HTR-8/SVneo (cell line): Measurements from ENCODE around the gene SPATA12.
"Not testable (repeated sequence)": the region's sequence is repeated elsewhere in the genome, so short reads cannot be mapped to it uniquely, and the experiment has no call there.

Experiments
- DNase-seq: peaks from one replicate; pipeline ENCODE4 v3.0.0; 2011; ENCODE audit warnings: low spot score, mixed read lengths; ENCODE audit not compliant: insufficient read length
- FAIRE-seq: peaks from 2 replicates; lab custom pipeline; 2011; peaks lifted over from hg19 to GRCh38; lab: Jason Lieb, UNC

SPATA12 gene

DNA sequence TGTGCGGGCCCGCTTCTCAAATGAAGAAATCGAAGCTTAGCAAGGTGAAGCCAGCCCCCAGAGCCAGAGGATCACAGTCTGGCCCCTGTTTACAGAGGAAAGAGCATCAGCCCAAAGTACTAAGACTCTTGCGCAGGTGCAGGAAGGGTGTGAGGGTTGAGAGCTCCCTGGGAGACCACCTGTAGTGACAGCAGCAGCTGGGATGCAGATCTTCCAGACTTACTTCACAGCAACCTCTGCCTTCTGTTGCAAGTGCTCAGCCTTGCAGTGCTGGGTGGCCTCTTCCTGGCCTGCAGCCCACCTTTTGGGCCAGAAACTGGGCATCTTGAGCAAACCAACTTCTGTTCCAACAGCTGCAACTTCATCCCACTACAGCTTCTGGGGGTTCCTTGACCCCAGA is 19.7 kb downstream of the SPATA12 start:
- FAIRE-seq (no peak), DNase-seq (no peak)

DNA sequence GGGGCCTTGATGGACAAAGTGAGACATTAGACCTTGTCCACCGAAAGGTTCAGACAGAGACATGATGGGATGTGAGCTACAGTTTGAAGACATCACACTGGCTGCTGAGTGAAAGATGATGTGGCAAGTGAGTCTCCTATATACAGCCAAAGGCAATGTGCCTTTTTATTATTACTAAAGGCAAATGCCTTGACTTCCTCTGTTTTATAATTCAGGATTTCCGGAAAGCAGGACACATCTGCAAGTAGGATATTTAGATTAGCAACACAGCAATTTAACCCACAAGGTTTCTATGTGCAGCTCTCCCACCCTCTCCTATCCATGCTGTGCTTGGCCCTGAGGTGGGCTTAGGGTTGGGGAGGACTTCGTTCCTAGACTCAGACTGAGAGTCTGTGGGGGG is 20.7 kb downstream of the SPATA12 start:
- DNase-seq (no peak), FAIRE-seq (no peak)

DNA sequence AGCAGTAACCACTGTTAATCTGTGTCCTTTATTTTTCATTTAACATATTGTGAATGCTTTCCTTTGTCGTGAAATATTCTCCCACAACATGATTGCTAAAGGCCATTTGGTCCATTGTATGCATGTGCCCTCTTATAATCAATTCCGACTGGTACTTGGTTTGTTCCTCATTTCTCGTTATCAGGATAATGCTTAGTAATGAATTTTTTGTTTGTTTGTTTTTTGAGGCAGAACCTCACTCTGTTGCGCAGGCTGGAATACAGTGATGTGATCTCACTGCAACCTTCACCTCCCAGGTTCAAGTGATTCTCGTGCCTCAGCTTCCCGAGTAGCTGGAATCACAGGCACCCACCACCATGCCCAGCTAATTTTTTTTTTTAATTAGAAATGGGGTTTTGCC is 22.0 kb downstream of the SPATA12 start:
- DNase-seq, result no peak
- FAIRE-seq, result no peak

DNA sequence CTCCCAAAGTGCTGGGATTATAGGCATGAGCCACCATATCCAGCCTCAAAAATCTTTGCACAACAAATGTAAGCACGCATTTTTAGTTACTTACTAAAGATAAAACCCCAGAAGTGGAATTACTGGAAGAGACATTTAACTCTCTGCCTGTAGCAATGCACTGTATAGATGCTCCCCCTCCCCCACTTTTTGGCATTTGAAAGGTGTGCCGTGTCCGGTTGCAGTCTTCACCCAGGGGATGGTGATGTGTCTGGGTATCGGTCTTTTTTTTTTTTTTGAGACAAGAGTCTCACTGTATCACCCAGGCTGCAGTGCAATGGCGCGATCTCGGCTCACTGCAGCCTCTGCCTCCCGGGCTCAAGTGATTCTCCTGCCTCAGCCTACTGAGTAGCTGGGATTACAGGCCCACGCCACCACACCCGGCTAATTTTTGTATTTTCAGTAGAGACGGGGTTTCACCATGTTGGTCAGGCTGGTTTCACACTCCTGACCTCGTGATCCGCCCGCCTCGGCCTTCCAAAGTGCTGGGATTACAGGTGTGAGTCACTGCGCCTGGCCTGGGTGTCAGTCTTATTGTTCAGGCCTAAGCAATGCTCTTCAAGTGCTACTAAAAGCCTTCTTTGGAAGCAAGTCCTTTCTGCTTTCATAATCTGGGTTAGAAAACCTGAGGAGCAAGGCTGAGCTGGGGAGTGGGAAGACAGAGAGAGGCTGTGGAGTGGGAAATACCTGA is 23.0 kb downstream of the SPATA12 start:
- not testable (repeated sequence) for DNase-seq, FAIRE-seq

DNA sequence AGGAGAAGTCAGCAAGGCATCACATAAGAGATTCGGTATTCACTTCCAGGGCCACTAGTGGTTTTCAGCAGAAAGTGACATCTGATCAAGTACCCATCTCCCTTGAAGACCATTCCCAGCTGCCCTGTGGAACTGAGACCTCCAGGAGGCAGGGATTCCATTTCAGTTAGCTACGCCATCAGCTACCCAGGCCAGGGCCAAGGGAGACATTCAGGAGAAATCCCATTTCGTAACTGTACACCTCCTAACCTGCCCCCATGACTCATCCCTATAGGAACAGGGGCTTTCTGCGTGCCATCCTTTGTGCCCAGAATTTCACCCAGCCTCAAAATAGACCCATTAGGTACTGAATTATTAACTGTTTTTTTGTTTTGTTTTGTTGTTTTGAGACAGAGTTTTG is 24.7 kb downstream of the SPATA12 start:
- DNase-seq (no peak), FAIRE-seq (no peak)

DNA sequence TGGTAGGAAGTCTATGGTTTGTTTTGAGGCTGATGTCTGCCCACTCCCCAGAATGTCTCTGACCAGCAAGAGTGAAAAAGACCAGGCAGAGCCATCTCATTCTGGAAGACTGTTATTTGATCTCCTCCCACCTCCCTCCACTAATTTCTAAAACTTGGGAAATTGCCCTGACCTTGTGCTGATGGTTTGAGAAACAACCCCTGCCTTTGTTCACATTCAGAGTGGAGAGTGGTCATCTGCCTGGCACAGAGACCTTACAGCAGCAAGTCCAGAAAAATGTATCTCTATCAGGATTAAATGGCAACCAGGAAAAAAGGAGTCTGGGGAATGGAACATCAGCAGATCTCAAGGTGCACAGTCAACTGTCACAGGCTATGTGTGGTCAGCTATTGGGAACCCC is 25.7 kb downstream of the SPATA12 start:
- FAIRE-seq (no peak), DNase-seq (no peak)

DNA sequence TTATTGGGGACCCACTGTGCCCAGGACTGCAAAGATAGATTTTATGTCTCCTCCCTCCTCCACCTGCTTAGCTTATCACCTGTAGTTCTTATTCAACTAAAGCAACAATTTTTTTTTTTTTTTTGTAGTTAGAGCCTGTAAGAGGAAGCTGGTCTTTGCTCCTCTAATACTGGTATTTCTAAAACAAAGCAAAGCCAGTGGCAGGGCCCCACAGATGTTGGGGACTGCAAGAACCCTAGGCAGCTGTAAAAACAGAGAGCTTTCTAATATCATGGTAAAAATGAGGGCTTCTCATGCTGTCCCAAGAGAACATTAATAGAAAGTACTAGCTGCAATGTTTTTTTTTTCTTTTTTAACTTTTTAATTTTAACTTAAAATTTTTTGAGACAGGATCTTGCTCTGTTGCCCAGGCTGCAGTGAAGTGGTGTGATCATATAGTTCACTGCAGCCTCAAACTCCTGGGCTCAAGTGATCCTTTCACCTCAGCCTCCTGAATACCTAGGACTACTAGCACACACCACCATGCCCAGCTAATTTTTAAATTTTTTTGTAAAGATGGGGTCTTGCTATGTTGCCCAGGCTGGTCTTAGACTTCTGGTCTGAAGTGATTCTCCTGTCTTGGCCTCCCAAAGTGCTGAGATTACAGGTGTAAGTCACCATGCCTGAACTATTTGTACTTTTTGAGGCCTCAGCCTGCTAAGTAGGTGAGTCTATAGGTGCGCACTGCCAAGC is 27.1 kb downstream of the SPATA12 start:
- DNase-seq, result no peak
- FAIRE-seq, result no peak

DNA sequence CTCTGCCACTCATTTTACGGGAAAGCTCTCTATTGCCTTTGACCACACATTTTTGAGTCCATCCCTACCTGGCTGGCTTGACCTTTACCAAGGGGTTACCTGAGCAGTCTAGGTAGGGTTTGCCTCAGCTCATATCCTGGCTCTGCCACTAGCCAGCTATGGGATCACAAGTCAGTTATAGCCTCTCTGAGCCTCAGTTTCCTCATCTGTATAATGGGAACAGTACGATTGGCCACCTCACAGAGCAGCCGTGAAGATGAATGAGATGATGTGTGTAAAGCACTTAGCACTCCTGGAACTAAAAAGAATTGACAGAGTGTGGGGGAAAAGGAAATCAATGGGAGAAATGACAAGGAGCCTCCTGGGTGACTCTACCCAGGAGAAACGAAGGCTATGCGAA is 28.0 kb downstream of the SPATA12 start:
- no peak for FAIRE-seq
- no peak for DNase-seq

DNA sequence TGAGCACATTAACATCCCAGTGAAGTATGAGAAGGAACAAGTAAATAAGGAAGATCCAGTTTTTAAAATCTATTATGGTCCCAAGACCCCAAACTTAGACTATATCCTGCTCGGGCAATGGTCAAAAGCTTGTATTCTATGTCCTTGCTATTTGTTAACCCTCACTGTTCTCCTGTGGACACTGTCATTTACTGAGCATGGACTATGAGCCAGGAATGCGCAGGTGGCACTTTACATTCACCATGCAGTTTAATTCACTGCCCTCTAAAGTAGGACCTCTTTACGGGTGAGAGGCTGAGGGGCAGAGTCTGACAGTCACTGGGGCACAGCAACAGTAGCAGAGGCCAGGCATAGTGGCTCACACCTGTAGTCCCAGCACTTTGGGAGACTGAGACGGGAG is 28.6 kb downstream of the SPATA12 start:
- DNase-seq (no peak), FAIRE-seq (peak; percentile 42)

DNA sequence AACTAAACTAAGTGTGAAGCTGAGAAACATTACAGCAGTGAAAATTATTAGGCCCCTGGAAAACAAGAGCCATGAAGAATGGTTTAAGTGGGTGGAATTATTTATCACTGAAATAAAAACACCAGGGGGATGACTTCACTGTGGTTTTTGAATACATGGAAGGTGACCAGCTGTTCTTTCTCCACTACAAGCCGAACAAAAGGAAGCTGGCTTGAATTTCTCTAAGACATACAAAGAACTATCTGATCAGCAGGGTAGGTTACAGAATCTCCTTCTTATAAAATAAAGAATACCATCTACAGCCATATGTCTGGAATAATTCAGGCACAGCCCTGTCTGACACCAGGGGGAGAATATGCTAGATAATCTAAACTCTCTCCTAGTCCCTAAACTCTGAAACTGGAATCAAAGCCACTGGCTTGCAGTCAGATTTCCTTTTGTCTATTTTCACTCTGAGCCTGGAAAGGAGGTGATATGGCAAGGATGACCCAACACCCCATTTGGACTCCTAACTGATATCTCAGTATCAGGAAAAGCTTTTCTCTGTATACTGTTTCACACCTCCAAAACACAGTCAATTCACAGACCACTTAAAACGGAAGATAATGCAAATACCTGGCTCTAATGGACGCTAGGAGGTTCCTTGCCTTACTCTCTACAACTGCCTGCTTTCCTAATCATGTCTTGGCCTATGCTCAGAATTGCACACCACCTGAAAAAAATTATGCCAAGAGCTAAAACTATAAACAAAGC is 31.2 kb downstream of the SPATA12 start:
- FAIRE-seq, result no peak
- DNase-seq, result no peak

DNA sequence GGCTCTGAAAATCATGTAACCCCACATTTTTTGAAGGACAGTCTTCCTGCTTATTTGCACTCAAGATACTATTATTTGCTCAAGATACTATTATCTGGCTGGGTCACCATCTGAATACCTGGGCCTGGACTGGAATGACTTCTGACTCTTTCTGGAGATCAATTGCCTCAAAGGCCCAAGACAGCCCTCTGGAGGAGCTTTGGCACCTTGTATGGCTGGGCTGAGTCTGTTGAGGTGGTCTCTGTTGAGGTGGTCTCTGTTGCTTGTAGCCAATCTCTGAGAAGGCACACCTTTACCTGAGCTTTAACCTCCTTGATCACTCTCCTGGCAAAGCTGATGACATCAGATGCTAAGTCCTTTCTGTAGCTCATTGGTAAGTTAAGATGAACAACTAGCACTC is 33.0 kb downstream of the SPATA12 start:
- FAIRE-seq (no peak), DNase-seq (no peak)

DNA sequence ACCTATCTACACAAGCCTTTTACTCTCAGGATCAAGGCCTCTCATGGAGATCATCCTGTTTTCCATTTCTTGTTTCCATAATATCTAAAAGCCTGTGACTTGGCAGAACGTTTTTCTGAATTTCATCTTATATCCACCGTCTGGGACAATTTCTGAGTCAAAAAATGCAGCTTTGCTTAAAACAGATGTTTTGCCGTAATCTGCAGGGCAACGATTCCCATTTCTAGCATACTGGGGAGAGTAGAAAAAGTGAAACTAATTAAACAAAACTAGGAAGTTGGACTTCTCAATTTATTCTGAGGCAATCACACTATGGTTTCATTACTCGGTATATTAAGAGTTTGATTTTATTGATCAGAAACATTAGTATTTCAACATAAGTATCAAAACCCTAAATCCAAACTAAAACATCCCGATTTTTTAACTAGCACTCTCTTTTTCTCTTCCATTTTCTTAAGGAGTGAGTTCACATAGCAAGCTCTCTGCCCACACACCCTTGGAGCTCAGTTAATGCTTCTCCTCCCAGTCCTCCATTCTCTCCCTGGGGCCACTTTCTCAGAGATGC is 33.6 kb downstream of the SPATA12 start:
- no peak for FAIRE-seq
- no peak for DNase-seq

DNA sequence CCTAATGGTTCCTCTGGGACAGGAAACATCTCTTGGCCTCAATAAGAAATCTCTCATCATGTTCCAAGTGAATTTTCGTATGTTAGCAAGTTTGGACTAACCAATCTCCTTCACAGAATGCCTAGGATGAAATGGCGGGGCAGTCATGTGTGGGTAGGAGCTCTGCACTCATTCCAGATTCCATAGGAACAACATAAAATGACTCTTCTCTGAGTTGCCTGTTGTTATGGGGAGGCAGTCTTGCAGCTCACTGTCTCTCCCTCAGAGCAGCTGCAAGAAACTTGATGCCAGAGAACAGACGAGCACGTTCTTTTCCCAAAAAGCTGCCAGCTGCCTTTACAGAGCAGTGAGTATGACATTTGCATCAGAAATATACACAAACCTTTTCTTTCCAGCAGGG is 34.1 kb downstream of the SPATA12 start:
- no peak for DNase-seq

DNA sequence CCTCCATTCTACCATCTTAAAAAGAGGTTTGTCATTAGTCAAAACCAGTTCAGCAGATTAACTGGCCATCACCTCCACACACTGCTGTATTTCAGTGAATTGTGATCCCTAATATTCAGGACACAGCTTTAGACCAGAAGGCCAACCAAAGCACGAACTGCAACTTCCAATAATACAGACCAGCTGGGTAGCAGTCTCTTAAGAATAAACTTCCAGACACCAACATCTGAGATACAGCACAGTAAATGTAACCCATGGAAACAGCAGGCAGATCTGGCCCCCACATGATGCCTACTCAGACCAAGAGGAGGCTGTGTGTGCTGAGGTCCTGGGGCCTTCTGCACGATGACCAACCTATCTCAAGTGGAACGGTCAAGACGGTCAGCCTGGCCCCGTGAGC is 34.9 kb downstream of the SPATA12 start:
- DNase-seq (no peak), FAIRE-seq (no peak)

More for the DNA sequence above, 34.1 kb downstream of the SPATA12 start:
- FAIRE-seq, result no peak

DNA sequence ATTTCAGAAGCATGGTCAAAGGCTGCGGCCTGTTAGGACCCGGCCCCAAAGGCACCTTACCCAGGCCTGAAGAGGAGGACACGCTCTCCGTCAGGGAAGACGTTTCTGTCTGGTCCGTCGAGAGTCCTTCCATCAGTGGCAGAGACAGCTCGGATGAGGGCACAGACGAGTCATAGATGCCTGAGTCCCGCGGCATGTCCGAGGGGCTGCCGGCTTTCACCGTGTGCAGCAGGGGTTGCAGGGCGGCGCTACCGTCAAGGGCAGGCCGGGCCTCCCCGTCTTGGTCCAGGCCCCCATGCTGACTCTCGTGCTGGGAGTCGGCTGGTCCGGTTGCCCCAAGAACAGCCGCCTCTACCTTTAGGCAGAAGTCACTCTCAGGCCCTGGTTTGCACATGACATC is 37.1 kb downstream of the SPATA12 start:
- FAIRE-seq (no peak), DNase-seq (no peak)

DNA sequence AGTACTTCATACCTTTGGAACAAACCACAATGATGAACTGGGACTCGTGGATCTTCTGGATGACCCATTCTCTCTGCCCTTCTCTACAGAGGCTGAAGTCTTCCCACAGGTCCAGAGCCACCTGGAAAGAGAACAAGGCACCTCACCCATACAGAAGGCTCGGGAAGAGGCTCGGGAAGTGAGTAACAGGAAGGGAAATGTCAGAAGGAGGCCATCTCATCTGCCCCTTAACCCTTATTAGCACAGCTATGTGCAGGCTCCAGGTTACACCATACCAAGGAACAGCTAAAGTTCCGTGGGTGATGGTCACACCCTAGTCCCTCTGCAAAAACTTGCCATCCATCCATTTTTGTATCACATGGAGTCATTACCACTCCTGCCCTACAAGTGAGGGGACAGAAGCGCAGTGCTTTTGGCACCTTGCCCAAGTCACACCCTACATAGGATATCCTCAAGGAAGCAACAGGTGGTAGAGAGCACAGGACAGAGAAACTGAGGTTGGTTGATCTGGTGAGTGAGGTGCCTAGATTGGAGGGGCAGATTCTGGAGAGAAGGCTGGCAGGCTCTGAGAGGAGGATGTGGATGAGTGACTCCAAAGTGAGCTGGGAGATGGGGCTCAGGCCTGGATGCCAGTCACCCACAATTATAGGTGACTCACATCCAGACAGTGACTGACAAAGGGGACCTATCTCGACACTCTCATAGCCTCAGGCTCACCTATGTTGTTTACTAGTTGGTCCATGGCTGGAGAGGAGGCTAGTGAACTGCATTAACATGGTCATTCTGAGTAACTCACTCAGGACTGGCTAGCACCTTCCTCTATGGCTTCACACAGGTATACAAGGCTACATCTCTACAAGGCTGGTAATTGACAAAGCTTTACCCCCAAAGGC is 38.2 kb downstream of the SPATA12 start:
- DNase-seq, result no peak
- FAIRE-seq, result no peak

DNA sequence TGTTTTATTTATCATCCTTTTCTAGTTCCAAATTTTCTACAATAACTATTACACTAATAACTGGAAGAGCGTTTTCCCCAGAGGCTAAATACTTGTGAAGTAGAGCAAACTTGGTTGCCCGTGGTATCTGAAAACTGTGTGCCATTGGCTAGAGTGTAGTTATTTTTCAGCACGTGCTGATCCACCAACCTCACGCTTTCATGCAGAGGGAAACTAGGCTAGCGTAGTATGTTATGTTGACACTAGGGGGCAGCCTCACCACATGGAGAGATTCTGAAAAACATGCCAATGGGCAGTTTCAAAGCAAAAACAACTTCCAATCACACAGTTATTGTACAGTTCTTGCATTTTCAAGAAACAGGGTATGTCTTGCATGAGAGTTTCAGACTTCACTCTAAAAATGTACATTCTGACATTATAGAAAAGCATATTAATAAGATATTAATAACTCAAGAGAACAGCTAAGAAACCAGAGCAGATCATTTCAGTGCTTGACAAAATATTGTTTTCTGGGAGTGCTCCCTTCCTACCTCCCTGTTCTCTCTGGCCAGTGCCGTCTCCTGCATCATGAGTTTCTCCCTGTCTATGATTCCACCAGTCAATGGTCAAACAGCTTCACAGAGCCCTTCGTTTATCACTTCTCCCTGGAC is 39.7 kb downstream of the SPATA12 start:
- peak; percentile 90 for FAIRE-seq
- DNase-seq, result peak; percentile 67

DNA sequence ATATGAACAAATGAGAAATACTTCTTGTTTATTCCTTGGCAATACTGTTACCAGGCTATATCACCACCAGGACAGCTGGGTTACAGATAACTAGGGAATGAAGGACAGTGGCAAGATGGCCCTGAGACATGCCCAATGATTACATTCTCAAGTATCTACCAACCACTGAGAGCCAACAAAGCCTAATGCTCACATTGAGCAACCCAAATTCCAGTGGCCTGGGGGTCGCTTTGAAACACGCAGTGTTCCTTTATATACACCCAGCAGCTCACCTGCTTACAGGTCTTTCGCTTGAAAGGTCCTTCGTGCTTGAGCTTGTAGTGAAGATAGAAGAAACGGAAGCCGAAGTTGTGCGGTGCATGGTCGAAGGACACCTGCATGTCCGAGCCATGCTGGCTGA is 45.1 kb downstream of the SPATA12 start:
- DNase-seq (no peak), FAIRE-seq (no peak)

DNA sequence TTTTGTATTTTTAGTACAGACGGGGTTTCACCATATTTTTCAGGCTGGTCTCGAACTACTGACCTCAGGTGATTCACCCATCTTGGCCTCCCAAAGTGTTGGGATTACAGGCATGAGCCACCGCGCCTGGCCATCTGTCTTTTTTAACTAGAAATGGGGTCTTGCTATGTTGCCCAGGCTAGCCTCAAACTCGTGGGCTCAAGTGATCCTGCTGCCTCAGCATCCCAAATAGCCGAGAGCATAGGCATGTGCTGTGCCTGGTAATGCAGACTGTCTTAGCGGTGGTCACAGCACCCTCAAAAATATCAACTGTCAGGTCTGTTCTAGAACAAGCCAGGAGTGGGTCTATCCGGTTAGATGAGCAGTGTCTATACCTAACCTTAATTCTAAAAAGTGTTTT is 48.2 kb downstream of the SPATA12 start:
- DNase-seq (no peak), FAIRE-seq (peak; percentile 9)
